Trophoblast cell (in vitro differentiated cells and primary cell): Measurements from ENCODE around the gene ARL2BP.

Experiments
- DNase-seq, 2 donors: peaks; one replicate each; pipeline ENCODE4 v3.0.0-alpha.2; 2016
- H2AFZ ChIP-seq: 2 replicates; pipeline ENCODE4 v1.6.1; 2013; ENCODE audit warnings: low read length, moderate library complexity, mild to moderate bottlenecking; ENCODE audit not compliant: insufficient read depth, poor library complexity
- H2AK5ac ChIP-seq: 2 replicates; pipeline ENCODE4 v1.6.1; 2013; ENCODE audit warnings: mild to moderate bottlenecking, low read length
- H2BK120ac ChIP-seq: 2 replicates; pipeline ENCODE4 v1.6.1; 2013; ENCODE audit warnings: low read length, mild to moderate bottlenecking, moderate library complexity; ENCODE audit not compliant: insufficient read depth, poor library complexity
- H2BK12ac ChIP-seq: 2 replicates; pipeline ENCODE4 v1.6.1; 2013; ENCODE audit warnings: mild to moderate bottlenecking, low read length, moderate library complexity
- H2BK5ac ChIP-seq: 2 replicates; pipeline ENCODE4 v1.6.1; 2013; ENCODE audit warnings: low read length, low read depth, moderate library complexity, mild to moderate bottlenecking; ENCODE audit not compliant: poor library complexity
- H3K14ac ChIP-seq: 2 replicates; pipeline ENCODE4 v1.6.1; 2013; ENCODE audit warnings: mild to moderate bottlenecking, low read length
- H3K18ac ChIP-seq: 2 replicates; pipeline ENCODE4 v1.6.1; 2013; ENCODE audit warnings: mild to moderate bottlenecking, low read length
- H3K23ac ChIP-seq: 2 replicates; pipeline ENCODE4 v1.6.1; 2013; ENCODE audit warnings: low read length
- H3K27ac ChIP-seq: 2 replicates; pipeline ENCODE4 v1.5.1; 2013; ENCODE audit warnings: low read depth, mild to moderate bottlenecking, inconsistent platforms, low read length, moderate library complexity
- H3K27me3 ChIP-seq: 2 replicates; pipeline ENCODE4 v1.6.1; 2013; ENCODE audit warnings: inconsistent platforms, mild to moderate bottlenecking, low read length, moderate library complexity; ENCODE audit not compliant: insufficient read depth
- H3K36me3 ChIP-seq, 2 experiments: 1 replicate in 1 of 2; 2 replicates in 1 of 2; pipeline ENCODE4 v1.6.1; 2013; ENCODE audit warnings: low read length in 2 of 2, mild to moderate bottlenecking in 2 of 2, moderate library complexity in 1 of 2; ENCODE audit not compliant: insufficient read depth in 2 of 2, control insufficient read depth in 1 of 2
- H3K4ac ChIP-seq: 2 replicates; pipeline ENCODE4 v1.6.1; 2013; ENCODE audit warnings: low read depth, mild to moderate bottlenecking, low read length, moderate library complexity
- H3K4me1 ChIP-seq, 2 experiments: 1 replicate in 1 of 2; 2 replicates in 1 of 2; pipeline ENCODE4 v1.6.1; 2013; ENCODE audit warnings: low read length in 2 of 2, mild to moderate bottlenecking in 2 of 2, moderate library complexity in 1 of 2; ENCODE audit not compliant: insufficient read depth in 2 of 2, control insufficient read depth in 1 of 2
- H3K4me2 ChIP-seq: 2 replicates; pipeline ENCODE4 v1.6.1; 2013; ENCODE audit warnings: inconsistent platforms, mild to moderate bottlenecking, low read length, moderate library complexity
- H3K4me3 ChIP-seq: 2 replicates; pipeline ENCODE4 v1.5.1; 2013; ENCODE audit warnings: mild to moderate bottlenecking, low read depth, low read length, inconsistent platforms
- H3K79me1 ChIP-seq: one replicate; pipeline ENCODE4 v1.6.1; 2013; ENCODE audit warnings: low read length
- H3K79me2 ChIP-seq: 2 replicates; pipeline ENCODE4 v1.6.1; 2013; ENCODE audit warnings: low read length, mild to moderate bottlenecking; ENCODE audit not compliant: control insufficient read depth, insufficient read depth, poor library complexity
- H3K9ac ChIP-seq: 2 replicates; pipeline ENCODE4 v1.6.1; 2013; ENCODE audit warnings: mild to moderate bottlenecking, low read length
- H3K9me3 ChIP-seq: 2 replicates; pipeline ENCODE4 v1.6.1; 2013; ENCODE audit warnings: low read depth, mild to moderate bottlenecking, control low read depth, inconsistent platforms, low read length; ENCODE audit not compliant: insufficient read depth
- H4K12ac ChIP-seq: 2 replicates; pipeline ENCODE4 v1.6.1; 2013; ENCODE audit warnings: low read depth, mild to moderate bottlenecking, low read length, moderate library complexity
- H4K8ac ChIP-seq: 2 replicates; pipeline ENCODE4 v1.6.1; 2013; ENCODE audit warnings: low read depth, mild to moderate bottlenecking, low read length, moderate library complexity
- H4K91ac ChIP-seq: one replicate; pipeline ENCODE4 v1.6.1; 2013; ENCODE audit warnings: low read depth, mild to moderate bottlenecking, low read length, moderate library complexity
- WGBS: extraction: QIAGEN DNeasy Blood & Tissue Kit; methylation state at CpG from one replicate; pipeline ENCODE4 v1.1.7; 2013; ENCODE audit warnings: missing lambda C conversion rate; ENCODE audit not compliant: insufficient read length, insufficient coverage; ENCODE audit errors: extremely low coverage; 5-methylcytosine and 5-hydroxymethylcytosine counted together

Gene ARL2BP

GRCh38 chr16:57208926-57209325, 36.1 kb upstream of the ARL2BP start:
- Histone ChIP-seq H2AFZ (no peak overlapping the region), H3K79me2 (no peaks in the 10 kb centered on the region), H3K23ac (no peak overlapping the region), H4K12ac (no peak overlapping the region), H3K4me1 (no peaks in the 10 kb centered on the region), H3K9me3 (no peaks in the 10 kb centered on the region), H2AK5ac (no peak overlapping the region), H3K4me2 (no peak overlapping the region), H3K27me3 (no peaks in the 10 kb centered on the region), H3K14ac (no peak overlapping the region), H3K9ac (no peak overlapping the region), H2BK5ac (no peak overlapping the region), H3K18ac (no peak overlapping the region), H3K79me1 (no peaks in the 10 kb centered on the region), H3K27ac (no peak overlapping the region), H2BK12ac (no peak overlapping the region), H3K4me3 (no peak overlapping the region), H3K4ac (no peak overlapping the region), H4K8ac (no peak overlapping the region), H2BK120ac (no peak overlapping the region), H4K91ac (no peak overlapping the region), H3K36me3 (peaks cover 28 to 45% of the 10 kb centered on the region in 2 experiments)
- DNase-seq: no peak
- WGBS: no CpG with 5 or more reads among the region's 1 CpG

DNA sequence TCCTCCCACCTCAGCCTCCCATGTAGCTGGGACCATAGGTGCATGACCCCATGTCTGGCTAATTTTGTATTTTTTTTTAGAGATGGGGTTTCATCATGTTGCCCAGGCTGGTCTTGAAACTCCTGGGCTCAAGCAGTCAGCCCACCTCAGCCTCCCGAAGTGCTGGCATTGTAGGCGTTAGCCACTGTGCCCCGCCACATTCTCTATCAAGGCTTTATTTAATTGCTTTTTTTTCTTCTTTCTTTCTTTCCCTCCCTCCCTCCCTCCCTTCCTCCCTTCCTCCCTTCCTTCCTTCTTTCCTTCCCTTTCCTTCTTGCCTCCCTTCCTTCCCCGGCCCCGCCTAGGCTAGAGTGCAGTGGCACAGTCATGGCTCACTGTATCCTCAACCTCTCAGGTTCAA, 35.3 kb upstream of the ARL2BP start:
- Histone ChIP-seq H3K4me2 (no peak overlapping the region), H3K4ac (no peak overlapping the region), H3K36me3 (peaks cover 26 to 48% of the 10 kb centered on the region in 2 experiments), H3K9ac (no peak overlapping the region), H4K12ac (no peak overlapping the region), H2BK5ac (no peak overlapping the region), H2AK5ac (no peak overlapping the region), H2BK12ac (no peak overlapping the region), H3K4me3 (no peak overlapping the region), H2AFZ (no peak overlapping the region), H3K4me1 (no peaks in the 10 kb centered on the region), H2BK120ac (no peak overlapping the region), H3K9me3 (no peaks in the 10 kb centered on the region), H4K8ac (no peak overlapping the region), H4K91ac (no peak overlapping the region), H3K79me1 (no peaks in the 10 kb centered on the region), H3K27ac (no peak overlapping the region), H3K18ac (no peak overlapping the region), H3K14ac (no peak overlapping the region), H3K27me3 (no peaks in the 10 kb centered on the region), H3K79me2 (no peaks in the 10 kb centered on the region), H3K23ac (no peak overlapping the region)
- no peak for DNase-seq
- no CpG with 5 or more reads among the region's 5 CpGs for WGBS

GRCh38 chr16:57213462-57213861, 31.6 kb upstream of the ARL2BP start:
- Histone ChIP-seq H2BK12ac (no peak overlapping the region), H3K4me2 (no peak overlapping the region)

GRCh38 chr16:57216968-57217367, 28.1 kb upstream of the ARL2BP start:
- Histone ChIP-seq H3K9ac (no peak overlapping the region), H3K23ac (no peak overlapping the region), H4K12ac (no peak overlapping the region), H3K4ac (no peak overlapping the region), H4K8ac (no peak overlapping the region), H4K91ac (no peak overlapping the region), H3K79me1 (no peaks in the 10 kb centered on the region), H3K27ac (no peak overlapping the region), H3K27me3 (no peaks in the 10 kb centered on the region), H2AFZ (no peak overlapping the region), H3K18ac (no peak overlapping the region), H3K14ac (no peak overlapping the region), H3K4me1 (no peaks in the 10 kb centered on the region), H3K4me3 (no peak overlapping the region), H2BK5ac (no peak overlapping the region), H2BK12ac (no peak overlapping the region), H3K36me3 (peaks cover 15 to 43% of the 10 kb centered on the region in 2 experiments), H3K9me3 (no peaks in the 10 kb centered on the region), H3K4me2 (no peak overlapping the region), H2BK120ac (no peak overlapping the region), H3K79me2 (no peaks in the 10 kb centered on the region), H2AK5ac (no peak overlapping the region)
- DNase-seq: no peak
- WGBS: no CpG with 5 or more reads among the region's 2 CpGs

More at GRCh38 chr16:57213462-57213861, 31.6 kb upstream of the ARL2BP start:
- Histone ChIP-seq H2BK5ac (no peak overlapping the region), H2AK5ac (no peak overlapping the region), H3K23ac (no peak overlapping the region), H3K9ac (no peak overlapping the region), H3K9me3 (no peaks in the 10 kb centered on the region), H3K79me1 (no peaks in the 10 kb centered on the region), H3K14ac (no peak overlapping the region), H3K27me3 (no peaks in the 10 kb centered on the region), H3K79me2 (no peaks in the 10 kb centered on the region), H3K27ac (no peak overlapping the region), H3K4me3 (no peak overlapping the region), H4K8ac (no peak overlapping the region), H4K12ac (no peak overlapping the region), H4K91ac (no peak overlapping the region), H3K4ac (no peak overlapping the region), H3K4me1 (no peaks in the 10 kb centered on the region), H2BK120ac (no peak overlapping the region), H3K36me3 (peaks cover 24 to 55% of the 10 kb centered on the region in 2 experiments), H3K18ac (no peak overlapping the region), H2AFZ (no peak overlapping the region)
- no CpG with 5 or more reads among the region's 1 CpG for WGBS
- DNase-seq: no peak
